KOPT-K1 (cell line): ENCODE data around the gene TATDN3.

ENCODE experiments used
- H3K27ac ChIP-seq: fragments of 200-600 bp; sonication (generic); 2 replicates; pipeline ENCODE4 v1.5.1; 2016; ENCODE audit warnings: antibody characterized with exemption, mild to moderate bottlenecking, low read depth, low read length; ENCODE audit not compliant: poor library complexity, severe bottlenecking
- H3K36me3 ChIP-seq: fragments of 200-600 bp; sonication (generic); 2 replicates; pipeline ENCODE4 v1.5.1; 2017; ENCODE audit warnings: antibody characterized with exemption, mild to moderate bottlenecking, low read length, moderate library complexity; ENCODE audit not compliant: insufficient read depth
- H3K9me3 ChIP-seq: fragments of 200-600 bp; sonication (generic); 2 replicates; pipeline ENCODE4 v1.5.1; 2017; ENCODE audit warnings: antibody characterized with exemption, low read length, mild to moderate bottlenecking; ENCODE audit not compliant: insufficient read depth, poor library complexity, severe bottlenecking

The TATDN3 gene

GRCh38 chr1:212792396-212792908 is 758 bp downstream of the TATDN3 start:
- Histone ChIP-seq H3K27ac (peak overlapping the region; percentile 77), H3K9me3 (no peaks in the 10 kb centered on the region), H3K36me3 (peaks cover 13% of the 10 kb centered on the region)

DNA sequence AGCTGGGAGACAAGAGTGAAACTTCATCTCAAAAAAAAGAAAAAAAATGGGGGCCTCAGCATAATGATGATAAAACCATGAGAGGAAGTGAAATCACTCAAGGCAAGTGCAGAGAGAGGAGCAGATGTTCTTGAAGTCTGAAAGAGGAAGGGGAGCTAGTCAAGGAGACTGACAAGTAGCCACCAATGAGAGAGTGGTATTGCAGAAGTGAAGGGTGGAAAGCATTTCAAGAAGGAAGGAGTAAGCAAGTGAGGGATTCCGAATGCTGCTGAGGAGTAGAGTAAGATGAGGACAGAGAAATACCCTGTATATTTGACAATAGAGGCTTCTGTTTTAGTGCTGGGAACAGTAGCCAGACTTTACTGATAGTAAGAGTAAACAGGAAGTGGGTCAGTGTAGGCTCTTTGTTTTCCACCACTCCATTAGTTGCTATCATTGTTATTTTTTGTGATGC is 2.9 kb downstream of the TATDN3 start:
- H3K36me3 ChIP-seq, result peaks cover 24% of the 10 kb centered on the region
- peak overlapping the region; percentile 67 for H3K27ac ChIP-seq
- H3K9me3 ChIP-seq, result no peaks in the 10 kb centered on the region

GRCh38 chr1:212797681-212798080 is 6.0 kb downstream of the TATDN3 start:
- Histone ChIP-seq H3K27ac (no peak overlapping the region), H3K36me3 (peaks cover 37% of the 10 kb centered on the region), H3K9me3 (no peaks in the 10 kb centered on the region)

- Histone ChIP-seq H3K36me3 (peaks cover 66% of the 10 kb centered on the region), H3K9me3 (no peaks in the 10 kb centered on the region), H3K27ac (no peak overlapping the region)
Measured at GRCh38 chr1:212805767-212806166, 14.1 kb downstream of the TATDN3 start.

DNA sequence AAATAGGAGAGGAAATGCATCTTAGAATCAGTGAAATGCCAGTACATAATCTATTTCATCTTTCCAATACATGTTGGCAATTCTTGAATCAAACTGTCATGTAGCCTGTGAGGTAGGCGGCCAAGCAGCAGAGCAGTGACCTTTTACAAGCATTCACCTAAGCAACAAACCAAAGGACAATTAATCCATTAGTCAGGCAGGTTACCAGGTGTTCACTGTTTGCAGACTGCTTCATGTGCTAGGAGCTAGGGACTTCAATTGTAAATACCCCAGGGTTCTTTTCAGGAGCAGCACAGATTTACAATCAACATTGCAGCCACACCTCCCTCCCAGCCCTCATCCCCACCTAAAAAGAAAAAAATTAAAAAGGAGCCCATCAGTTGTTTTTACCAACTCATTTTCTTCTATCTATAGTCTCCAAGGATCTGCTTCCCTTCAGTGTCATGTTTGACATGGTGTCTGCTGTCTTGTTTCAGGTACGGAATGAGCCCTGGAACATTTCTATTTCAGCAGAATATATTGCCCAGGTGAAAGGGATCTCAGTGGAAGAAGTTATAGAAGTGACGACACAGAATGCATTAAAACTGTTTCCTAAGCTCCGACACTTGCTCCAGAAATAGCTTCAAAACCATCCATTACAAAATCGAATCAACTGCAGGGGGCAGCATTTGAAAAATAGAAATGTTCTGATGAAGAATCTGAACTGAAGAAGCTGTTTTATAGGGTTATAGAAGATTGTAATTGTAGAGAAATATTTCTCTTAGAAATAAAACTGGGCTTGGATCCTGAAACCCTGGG is 23.0 kb downstream of the TATDN3 start:
- H3K36me3 ChIP-seq, result peaks cover 24% of the 10 kb centered on the region
- H3K27ac ChIP-seq, result no peak overlapping the region
- H3K9me3 ChIP-seq, result no peaks in the 10 kb centered on the region

GRCh38 chr1:212816567-212817278 is 25.0 kb downstream of the TATDN3 start:
- Histone ChIP-seq H3K36me3 (peaks cover 24% of the 10 kb centered on the region), H3K9me3 (no peaks in the 10 kb centered on the region), H3K27ac (no peak overlapping the region)

DNA sequence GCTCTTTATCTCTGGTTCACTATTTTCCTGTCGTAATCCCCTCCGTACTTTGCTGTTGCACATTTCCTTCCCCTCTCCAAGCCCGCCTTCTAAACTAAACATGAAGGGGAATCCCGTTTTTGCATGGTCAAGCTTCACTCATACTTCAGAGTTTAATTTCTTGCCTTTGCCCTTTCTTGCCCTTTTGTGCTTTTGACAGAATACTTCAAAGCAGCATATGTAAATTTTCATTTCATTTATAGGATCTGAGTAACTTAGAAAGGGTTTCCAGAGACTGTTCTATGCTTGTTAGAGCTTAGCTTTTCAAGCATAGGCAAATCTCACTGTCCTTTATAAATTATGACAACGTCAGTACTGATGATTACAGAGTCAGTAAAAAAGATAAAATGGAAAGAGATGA is 28.0 kb downstream of the TATDN3 start:
- Histone ChIP-seq H3K36me3 (peaks cover 9% of the 10 kb centered on the region), H3K27ac (no peak overlapping the region)

DNA sequence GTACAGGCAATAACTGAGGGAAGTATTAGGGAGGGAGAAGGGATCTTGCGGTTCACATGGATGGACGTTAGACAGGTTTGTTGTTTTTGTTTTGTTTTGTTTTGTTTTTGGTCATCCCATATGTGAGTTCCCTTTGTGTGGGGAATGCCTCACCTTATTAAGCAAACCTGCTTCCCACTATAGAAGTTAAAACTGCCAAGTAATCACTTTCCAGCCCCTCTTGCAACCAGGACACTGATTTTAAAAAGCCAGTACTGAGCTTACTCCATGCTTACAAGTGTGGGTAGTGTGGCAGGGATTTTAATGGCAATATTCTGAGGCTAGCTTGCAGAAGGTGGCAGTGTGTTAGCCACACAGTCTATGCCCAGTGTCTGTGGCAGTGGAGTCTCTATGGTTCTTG is 29.3 kb downstream of the TATDN3 start:
- no peaks in the 10 kb centered on the region for H3K36me3 ChIP-seq
- H3K9me3 ChIP-seq, result peaks cover 11% of the 10 kb centered on the region
- H3K27ac ChIP-seq, result no peak overlapping the region

More for the DNA sequence above, 28.0 kb downstream of the TATDN3 start:
- H3K9me3 ChIP-seq, result no peaks in the 10 kb centered on the region

DNA sequence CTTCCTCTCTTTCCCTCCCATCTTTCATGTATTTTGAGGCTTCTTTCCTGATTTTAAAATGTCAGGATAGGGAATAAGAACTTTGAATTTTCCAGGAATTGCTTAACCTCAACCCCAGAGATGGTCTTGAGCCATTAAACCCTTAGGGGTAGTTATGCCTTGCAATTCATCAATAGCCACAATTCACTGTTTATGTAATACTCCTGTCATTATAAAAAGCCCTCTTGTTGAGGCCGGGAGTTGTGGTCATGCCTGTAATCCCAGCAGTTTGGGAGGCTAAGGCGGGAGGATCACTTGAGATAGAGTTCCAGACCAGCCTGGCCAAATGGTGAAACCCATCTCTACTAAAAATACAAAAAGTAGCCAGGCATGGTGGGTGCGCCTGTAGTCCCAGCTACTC is 31.3 kb downstream of the TATDN3 start:
- peaks cover 16% of the 10 kb centered on the region for H3K9me3 ChIP-seq
- no peaks in the 10 kb centered on the region for H3K36me3 ChIP-seq
- H3K27ac ChIP-seq, result no peak overlapping the region

DNA sequence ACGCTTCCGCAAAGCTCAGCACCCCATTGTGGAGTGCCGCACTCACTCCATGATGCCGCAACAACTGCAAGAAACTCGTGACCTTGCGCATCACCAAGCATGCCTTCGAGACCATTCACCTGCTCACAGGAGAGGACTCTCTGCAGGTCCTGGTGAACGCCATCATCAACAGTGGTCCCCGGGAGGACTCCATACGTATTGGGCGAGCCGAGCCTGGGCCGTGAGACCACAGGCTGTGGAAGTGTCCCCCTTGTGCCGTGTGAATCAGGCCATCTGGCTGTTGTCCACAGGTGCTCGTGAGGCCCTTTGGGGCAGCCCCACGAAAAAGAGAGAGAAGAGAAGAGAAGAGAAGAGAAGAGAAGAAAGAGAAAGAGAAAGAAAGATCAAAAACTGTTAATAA is 32.5 kb downstream of the TATDN3 start:
- Histone ChIP-seq H3K9me3 (peaks cover 16% of the 10 kb centered on the region), H3K27ac (no peak overlapping the region), H3K36me3 (no peaks in the 10 kb centered on the region)

DNA sequence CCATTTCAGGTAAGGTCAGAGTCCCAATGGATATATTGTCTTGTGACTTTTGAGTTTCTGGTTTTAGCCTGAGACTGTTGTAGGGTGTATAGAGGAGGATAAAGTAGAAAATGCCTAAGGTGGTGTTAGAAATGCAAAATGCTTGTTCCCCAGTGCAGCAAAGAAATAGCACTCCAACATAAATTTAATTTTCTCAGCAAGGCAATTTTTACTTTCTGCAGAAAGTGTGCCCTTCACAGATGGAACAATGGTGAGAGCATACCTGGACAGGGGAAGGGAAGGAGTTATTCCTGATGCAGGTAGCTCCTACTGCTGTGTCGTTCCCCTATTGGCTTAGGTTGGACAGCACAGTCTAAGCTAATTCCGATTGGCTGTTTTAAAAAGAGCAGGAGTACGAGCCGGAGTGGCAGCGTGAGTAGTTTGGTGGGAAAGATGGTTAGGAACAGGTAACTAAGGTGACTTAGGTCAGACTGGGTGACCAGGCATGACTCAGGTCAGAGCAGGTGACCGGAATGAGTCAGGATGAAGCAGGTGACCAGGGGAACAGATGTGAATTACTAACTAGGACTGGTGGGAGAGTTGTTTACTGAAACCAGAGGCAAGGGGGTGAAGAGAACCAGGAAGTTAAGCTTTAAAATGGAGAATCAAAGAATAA is 34.2 kb downstream of the TATDN3 start:
- Histone ChIP-seq H3K36me3 (no peaks in the 10 kb centered on the region), H3K27ac (no peak overlapping the region)

GRCh38 chr1:212827171-212827776 is 35.6 kb downstream of the TATDN3 start:
- no peak overlapping the region for H3K27ac ChIP-seq
- H3K9me3 ChIP-seq, result peaks cover 16% of the 10 kb centered on the region
- no peaks in the 10 kb centered on the region for H3K36me3 ChIP-seq

More for the DNA sequence above, 34.2 kb downstream of the TATDN3 start:
- H3K9me3 ChIP-seq, result peaks cover 16% of the 10 kb centered on the region

DNA sequence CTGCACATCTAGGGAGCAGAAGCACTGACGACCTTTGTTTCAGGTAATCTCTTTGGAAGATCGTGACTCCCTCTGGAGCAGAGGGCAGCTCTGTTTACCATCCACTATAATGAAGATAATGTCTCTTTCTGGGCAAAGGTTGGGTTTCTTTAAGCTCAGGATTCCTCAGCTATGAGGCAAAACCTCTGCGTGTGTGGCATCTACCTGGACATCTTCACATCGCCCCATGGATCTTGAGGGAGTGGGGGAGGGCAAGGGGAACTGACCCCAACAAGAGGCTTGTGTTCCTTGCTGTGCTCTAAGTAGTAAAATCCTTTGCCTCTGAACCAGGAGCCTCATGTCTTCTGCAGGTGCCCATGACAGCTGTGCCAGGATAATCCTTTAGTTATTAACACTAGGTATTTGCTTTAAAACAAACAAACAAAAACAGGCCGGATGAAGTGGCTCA is 36.2 kb downstream of the TATDN3 start:
- Histone ChIP-seq H3K36me3 (no peaks in the 10 kb centered on the region), H3K9me3 (peaks cover 16% of the 10 kb centered on the region), H3K27ac (no peak overlapping the region)

GRCh38 chr1:212828395-212828794 is 36.7 kb downstream of the TATDN3 start:
- Histone ChIP-seq H3K9me3 (peaks cover 16% of the 10 kb centered on the region), H3K36me3 (no peaks in the 10 kb centered on the region), H3K27ac (no peak overlapping the region)
